Measurements from ENCODE around the gene AUH. TPM values are rescaled to one million over a fixed set of nuclear protein-coding genes. Genes with fewer than 3 reads are reported as not detected.

The AUH gene
- total RNA-seq, 1 experiment from 2014 or later, result 21.7 TPM

- Histone ChIP-seq H2AK5ac (ENCODE audit: insufficient read length, low read length) (no peak overlapping the region), H2BK120ac (ENCODE audit: low read depth, low read length, poor library complexity, severe bottlenecking) (no peak overlapping the region), H4K8ac (replicated peaks; ENCODE audit: insufficient read length, low read depth, low read length) (no peak overlapping the region), H3K4me2 (ENCODE audit: insufficient read depth, insufficient read length, low read length) (no peak overlapping the region), H3K14ac (ENCODE audit: insufficient read depth, low read length) (no peak overlapping the region), H3K27me3 (ENCODE audit: insufficient read depth, low read length) (no peaks in the 10 kb centered on the region), H3K9me3 (ENCODE audit: control insufficient read depth, low read depth, low read length) (no peaks in the 10 kb centered on the region), H2BK12ac (ENCODE audit: insufficient read length, low read depth, low read length) (no peak overlapping the region), H3K18ac (ENCODE audit: insufficient read length, low read depth, low read length) (no peak overlapping the region), H3K4ac (ENCODE audit: low read depth, low read length) (no peak overlapping the region), H4K91ac (ENCODE audit: insufficient read length, low read depth, low read length) (no peak overlapping the region), H2BK15ac (ENCODE audit: low read depth, low read length) (no peak overlapping the region), H3K23ac (ENCODE audit: insufficient read length, low read depth, low read length) (no peak overlapping the region), H3K4me1 (ENCODE audit: insufficient read depth, low read length) (peaks cover 5% of the 10 kb centered on the region; the same call in 1 of the 2 replicates), H3K27ac (ENCODE audit: insufficient read length, low read depth, low read length) (no peak overlapping the region), H2BK20ac (ENCODE audit: low read depth, low read length, poor library complexity, severe bottlenecking) (no peak overlapping the region), H3K79me1 (ENCODE audit: insufficient read depth, low read depth, low read length, poor library complexity, severe bottlenecking) (no peaks in the 10 kb centered on the region), H4K20me1 (ENCODE audit: control insufficient read depth, insufficient read depth, insufficient read length) (no peaks in the 10 kb centered on the region), H3K56ac (ENCODE audit: insufficient read length, low read depth, low read length) (no peak overlapping the region), H4K5ac (ENCODE audit: insufficient read length, low read depth, low read length) (no peak overlapping the region), H3K23me2 (ENCODE audit: insufficient read length, low read depth, low read length, poor library complexity, severe bottlenecking) (no peaks in the 10 kb centered on the region), H3K9ac (ENCODE audit: extremely low read depth, insufficient read length, low read length) (no peak overlapping the region), H2AFZ (ENCODE audit: low read length) (no peak overlapping the region), H2BK5ac (ENCODE audit: insufficient read length, low read length) (no peak overlapping the region), H3T11ph (ENCODE audit: low read length) (no peak overlapping the region), H3K79me2 (ENCODE audit: insufficient read depth, low read length) (no peaks in the 10 kb centered on the region)
- Mint-ChIP-seq H3K4me1 (peaks cover 15 to 18% of the 10 kb centered on the region in 2 experiments), H3K4me3 (no peak overlapping the region; a peak in 1 of 5 replicates), H3K27me3 (ENCODE audit: low read depth) (peaks cover 6% of the 10 kb centered on the region; the same call in 1 of the 2 replicates), H3K27ac (no peak overlapping the region), H3K9me3 (peaks cover 15 to 19% of the 10 kb centered on the region in 2 experiments; a peak in 4 of 5 replicates), H3K36me3 (ENCODE audit: insufficient read depth in 1 of 3, low read depth in 3 of 3) (peaks cover 8 to 19% (median 10%) of the 10 kb centered on the region in 3 experiments; a peak in 6 of 7 replicates)
- TF ChIP-seq, protein P1, sequence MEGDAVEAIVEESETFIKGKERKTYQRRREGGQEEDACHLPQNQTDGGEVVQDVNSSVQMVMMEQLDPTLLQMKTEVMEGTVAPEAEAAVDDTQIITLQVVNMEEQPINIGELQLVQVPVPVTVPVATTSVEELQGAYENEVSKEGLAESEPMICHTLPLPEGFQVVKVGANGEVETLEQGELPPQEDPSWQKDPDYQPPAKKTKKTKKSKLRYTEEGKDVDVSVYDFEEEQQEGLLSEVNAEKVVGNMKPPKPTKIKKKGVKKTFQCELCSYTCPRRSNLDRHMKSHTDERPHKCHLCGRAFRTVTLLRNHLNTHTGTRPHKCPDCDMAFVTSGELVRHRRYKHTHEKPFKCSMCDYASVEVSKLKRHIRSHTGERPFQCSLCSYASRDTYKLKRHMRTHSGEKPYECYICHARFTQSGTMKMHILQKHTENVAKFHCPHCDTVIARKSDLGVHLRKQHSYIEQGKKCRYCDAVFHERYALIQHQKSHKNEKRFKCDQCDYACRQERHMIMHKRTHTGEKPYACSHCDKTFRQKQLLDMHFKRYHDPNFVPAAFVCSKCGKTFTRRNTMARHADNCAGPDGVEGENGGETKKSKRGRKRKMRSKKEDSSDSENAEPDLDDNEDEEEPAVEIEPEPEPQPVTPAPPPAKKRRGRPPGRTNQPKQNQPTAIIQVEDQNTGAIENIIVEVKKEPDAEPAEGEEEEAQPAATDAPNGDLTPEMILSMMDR (conservative IDR thresholded peaks at IDR 0.05), result no peak
- no peak for DNase-seq
- no CpG with 5 or more reads among the region's 2 CpGs for WGBS (ENCODE audit: extremely low coverage, insufficient read length, low lambda C conversion rate)
These were observed 160.9 kb downstream of the AUH start for GRCh38 chr9:91200692-91201336.
